ENCODE measurements around the gene AMOTL1.

GRCh38 chr11:94766713-94767206, 1.4 kb upstream of the AMOTL1 start:
- TF ChIP-seq SUZ12 (IDR thresholded peaks at IDR 0.05) = no peak
- TF ChIP-seq SP1 (IDR thresholded peaks at IDR 0.05) = no peak
- no peak for TF ChIP-seq LEF1 (IDR thresholded peaks at IDR 0.05; ENCODE audit: borderline replicate concordance)
